CD14-positive monocyte (primary cell): ENCODE measurements around the gene CD1B. TPM values are rescaled to one million over a fixed set of nuclear protein-coding genes. Genes with fewer than 3 reads are reported as not detected.

Experiments used
- DNase-seq, 3 donors: peaks; one replicate each; pipeline ENCODE4 v3.0.0-alpha.2; 2011 to 2022
- H2AFZ ChIP-seq: 2 replicates; pipeline ENCODE4 v1.6.0; 2012; ENCODE audit warnings: mild to moderate bottlenecking, low read depth, low read length, inconsistent platforms; ENCODE audit not compliant: insufficient read depth, poor library complexity, severe bottlenecking
- H3K27ac ChIP-seq, 2 donors: 1 replicate in 1 of 2; 2 replicates in 1 of 2; pipeline ENCODE4 v1.5.1; 2012 to 2013; ENCODE audit warnings: low read length in 2 of 2, control low read depth in 1 of 2, inconsistent platforms in 1 of 2, low read depth in 1 of 2, mild to moderate bottlenecking in 1 of 2
- H3K27me3 ChIP-seq, 2 donors: one replicate each; pipeline versions ENCODE4 v1.6.0 to v1.6.1; 2011 to 2013; ENCODE audit warnings: low read length in 2 of 2; ENCODE audit not compliant: control insufficient read depth in 2 of 2, insufficient read depth in 2 of 2
- H3K36me3 ChIP-seq, 2 donors: replicated peaks in 1 of 2; 1 replicate in 1 of 2; 2 replicates in 1 of 2; pipeline versions ENCODE4 v1.5.1 to v1.6.1; 2012 to 2013; ENCODE audit warnings: low read length in 2 of 2, control low read depth in 1 of 2, inconsistent platforms in 1 of 2, mild to moderate bottlenecking in 1 of 2; ENCODE audit not compliant: insufficient read depth in 2 of 2, control insufficient read depth in 1 of 2
- H3K4me1 ChIP-seq, 2 donors: 1 replicate in 1 of 2; 2 replicates in 1 of 2; pipeline versions ENCODE4 v1.5.1 to v1.6.1; 2012 to 2013; ENCODE audit warnings: low read length in 2 of 2, control low read depth in 1 of 2, inconsistent platforms in 1 of 2, mild to moderate bottlenecking in 1 of 2, moderate library complexity in 1 of 2; ENCODE audit not compliant: insufficient read depth in 2 of 2, control insufficient read depth in 1 of 2
- H3K4me2 ChIP-seq: replicated peaks from 2 replicates; pipeline ENCODE3; 2012; ENCODE audit warnings: low read length, moderate library complexity, mild to moderate bottlenecking; ENCODE audit not compliant: poor library complexity, severe bottlenecking; ENCODE audit errors: extremely low read depth
- H3K4me3 ChIP-seq, 3 experiments: fragments of 200-600 bp in 1 of 3; sonication (generic) in 1 of 3; replicated peaks in 1 of 3; 1 replicate in 2 of 3; 2 replicates in 1 of 3; pipeline ENCODE4 v1.5.1; 2011 to 2013; ENCODE audit warnings: low read length in 3 of 3, mild to moderate bottlenecking in 3 of 3, control low read depth in 2 of 3, low read depth in 2 of 3, inconsistent platforms in 1 of 3, moderate library complexity in 1 of 3
- H3K79me2 ChIP-seq: 2 replicates; pipeline ENCODE4 v1.6.0; 2012; ENCODE audit warnings: mild to moderate bottlenecking, control low read depth, inconsistent platforms, low read length, moderate library complexity; ENCODE audit not compliant: insufficient read depth
- H3K9ac ChIP-seq: 2 replicates; pipeline ENCODE4 v1.6.0; 2017; ENCODE audit warnings: low read length, mild to moderate bottlenecking; ENCODE audit not compliant: insufficient read depth, poor library complexity, severe bottlenecking
- H3K9me3 ChIP-seq, 2 donors: replicated peaks in 1 of 2; 1 replicate in 1 of 2; 2 replicates in 1 of 2; pipeline versions ENCODE4 v1.5.1 to v1.6.1; 2012 to 2013; ENCODE audit warnings: low read length in 2 of 2, control low read depth in 1 of 2; ENCODE audit not compliant: control insufficient read depth in 1 of 2, insufficient read depth in 1 of 2
- H4K20me1 ChIP-seq: 2 replicates; pipeline ENCODE4 v1.6.0; 2012; ENCODE audit warnings: mild to moderate bottlenecking, low read length, control low read depth, moderate library complexity; ENCODE audit not compliant: insufficient read depth
- H3K27ac Mint-ChIP-seq, 7 donors: one replicate each; pipeline ENCODE4 v1.8.0; 2020; ENCODE audit warnings: mild to moderate bottlenecking in 7 of 7, mixed read lengths in 7 of 7, moderate library complexity in 6 of 7, inconsistent platforms in 2 of 7
- H3K27me3 Mint-ChIP-seq, 3 donors: one replicate each; pipeline ENCODE4 v1.8.0; 2021 to 2022; ENCODE audit warnings: low read depth in 3 of 3, mild to moderate bottlenecking in 3 of 3, mixed read lengths in 3 of 3, moderate library complexity in 3 of 3, inconsistent platforms in 1 of 3
- H3K36me3 Mint-ChIP-seq, 2 donors: one replicate each; pipeline ENCODE4 v1.8.0; 2020; ENCODE audit warnings: mixed read lengths in 2 of 2, inconsistent platforms in 1 of 2, mild to moderate bottlenecking in 1 of 2
- H3K4me1 Mint-ChIP-seq: one replicate; pipeline ENCODE4 v1.8.0; 2020; ENCODE audit warnings: mild to moderate bottlenecking, mixed read lengths
- H3K4me3 Mint-ChIP-seq, 2 donors: one replicate each; pipeline ENCODE4 v1.8.0; 2020; ENCODE audit warnings: mild to moderate bottlenecking in 2 of 2, mixed read lengths in 2 of 2, moderate library complexity in 1 of 2
- H3K9me3 Mint-ChIP-seq, 7 donors: one replicate each; pipeline ENCODE4 v1.8.0; 2020 to 2022; ENCODE audit warnings: mixed read lengths in 7 of 7, mild to moderate bottlenecking in 6 of 7, moderate library complexity in 6 of 7, inconsistent platforms in 2 of 7
- CTCF ChIP-seq: fragments of 200-600 bp; IDR thresholded peaks from one replicate; pipeline ENCODE4 v1.8.0; 2022; ENCODE audit warnings: antibody characterized with exemption, mild to moderate bottlenecking
- WGBS: methylation state at CpG from one replicate; pipeline ENCODE4 v1.1.5; 2013; ENCODE audit warnings: missing lambda C conversion rate; ENCODE audit not compliant: insufficient coverage; 5-methylcytosine and 5-hydroxymethylcytosine counted together
- intact Hi-C, 2 donors: fragments of 100-400 bp; cut with micrococcal nuclease; formaldehyde crosslinking; loops; one replicate each; pipeline versions ENCODE4 v1.15.0 to v1.15.1; 2023
- polyA plus RNA-seq, 3 donors: library from polyadenylated mRNA; depleted of rRNA in 1 of 3; unstranded in 2 of 3; stranded (reverse) in 1 of 3; fragments of 300-500 nt in 2 of 3; fragments of >200 nt in 1 of 3; fragmentation: Illumina TruSeq in 2 of 3; gene quantifications; 1 replicate in 2 of 3; 2 replicates in 1 of 3; pipeline ENCODE4 v1.2.3, GENCODE V29; 2012 to 2021

CD1B gene
- polyA plus RNA-seq, 3 donors = 1.3 to 2.7 (median 2.3) TPM

- no peaks in the 10 kb centered on the region for H4K20me1 ChIP-seq
- H3K79me2 ChIP-seq = no peaks in the 10 kb centered on the region
- WGBS = 87% methylated on average over 6 of the region's 11 CpGs
- Mint-ChIP-seq H3K27ac (no peak overlapping the region), H3K9me3 (peaks cover 0 to 9% (median 0%) of the 10 kb centered on the region in 7 donors), H3K4me1 (peaks cover 21% of the 10 kb centered on the region), H3K4me3 (no peak overlapping the region), H3K36me3 (peaks cover 0 to 6% of the 10 kb centered on the region in 2 donors), H3K27me3 (peaks cover 0 to 4% (median 0%) of the 10 kb centered on the region in 3 donors)
- H3K4me1 ChIP-seq = peaks cover 54 to 63% of the 10 kb centered on the region in 2 donors
- H3K27me3 ChIP-seq = no peaks in the 10 kb centered on the region
- no peak overlapping the region for H3K4me2 ChIP-seq
- H3K4me3 ChIP-seq = no peak overlapping the region
- no peaks in the 10 kb centered on the region for H3K36me3 ChIP-seq
- no peak for DNase-seq
- no peak for TF ChIP-seq CTCF
- intact Hi-C loops = loop anchor here in 1 of 2 donors (5.0 kb wide), 2 partner anchors 38 to 83 kb away; no protein-coding TSS in a partner anchor
- H3K27ac ChIP-seq = no peak overlapping the region
- H3K9ac ChIP-seq = no peak overlapping the region
- no peaks in the 10 kb centered on the region for H3K9me3 ChIP-seq
- H2AFZ ChIP-seq = peak overlapping the region; percentile 1
Observed at GRCh38 chr1:158330391-158331105, 783 bp downstream of the CD1B start.

- no peak overlapping the region for H2AFZ ChIP-seq
- no CpG with 5 or more reads among the region's 3 CpGs for WGBS
- H3K4me2 ChIP-seq = no peak overlapping the region
- peaks cover 0 to 4% (median 0%) of the 10 kb centered on the region in 3 donors for H3K27me3 Mint-ChIP-seq
- H4K20me1 ChIP-seq = no peaks in the 10 kb centered on the region
- H3K4me1 ChIP-seq = peaks cover 58 to 68% of the 10 kb centered on the region in 2 donors
- intact Hi-C loops = loop anchor here in 1 of 2 donors (5.0 kb wide), 2 partner anchors 37 to 82 kb away; no protein-coding TSS in a partner anchor
- no peaks in the 10 kb centered on the region for H3K27me3 ChIP-seq
- H3K9me3 ChIP-seq = no peaks in the 10 kb centered on the region
- H3K4me3 Mint-ChIP-seq = no peak overlapping the region
- H3K36me3 Mint-ChIP-seq = peaks cover 0 to 6% of the 10 kb centered on the region in 2 donors
- no peaks in the 10 kb centered on the region for H3K79me2 ChIP-seq
- H3K36me3 ChIP-seq = no peaks in the 10 kb centered on the region
- H3K4me3 ChIP-seq = no peak overlapping the region
- H3K9ac ChIP-seq = no peak overlapping the region
- peak; percentile 49 for TF ChIP-seq CTCF
- DNase-seq = peak in 2 of 3 donors; percentile 30 to 39
- peak overlapping the region in 1 of 7 donors; percentile 74 for H3K27ac Mint-ChIP-seq
- H3K9me3 Mint-ChIP-seq = peaks cover 0 to 9% (median 0%) of the 10 kb centered on the region in 7 donors
- H3K4me1 Mint-ChIP-seq = peaks cover 23% of the 10 kb centered on the region
- H3K27ac ChIP-seq = no peak overlapping the region
Observed at GRCh38 chr1:158329733-158330132, 1.6 kb downstream of the CD1B start.
